OCI-LY1 (cell line): ENCODE measurements around the gene KBTBD2.

Source experiments
- CTCF ChIP-seq: fragments of 200-600 bp; sonication (generic), shearing (Covaris generic); IDR thresholded peaks from 2 replicates; pipeline ENCODE4 v1.5.1; 2017; ENCODE audit warnings: mild to moderate bottlenecking, antibody characterized with exemption, low read length, moderate library complexity, mixed read lengths
- EZH2 ChIP-seq: fragments of 200-600 bp; sonication (generic), shearing (Covaris generic); IDR thresholded peaks from 2 replicates; pipeline ENCODE4 v1.8.0; 2017; ENCODE audit warnings: borderline replicate concordance, mixed run types, mild to moderate bottlenecking, antibody characterized with exemption, low read length, moderate library complexity, mixed read lengths

- TF ChIP-seq CTCF (no peak), EZH2 (no peak)
Observed at GRCh38 chr7:32868116-32868515, 23.4 kb downstream of the KBTBD2 start.
